GM23248 (cell line): ENCODE results near the gene RPS6KA4.

Source experiments
- EZH2 ChIP-seq: fragments of 200-600 bp; sonication (generic); IDR thresholded peaks from 2 replicates; pipeline ENCODE4 v1.6.1; 2018; ENCODE audit warnings: antibody characterized with exemption, mild to moderate bottlenecking; ENCODE audit not compliant: insufficient read depth, poor library complexity, severe bottlenecking
- EZH2phosphoT487 ChIP-seq: fragments of 200-600 bp; sonication (generic); IDR thresholded peaks from 2 replicates; pipeline ENCODE4 v1.6.1; 2018; ENCODE audit warnings: antibody characterized with exemption, moderate library complexity, mild to moderate bottlenecking, low read depth; ENCODE audit not compliant: insufficient read depth

GRCh38 chr11:64413417-64413816, 54.5 kb downstream of the RPS6KA4 start:
- TF ChIP-seq EZH2phosphoT487 (no peak), EZH2 (no peak)
